GM19099 (cell line): Measurements from ENCODE around the gene ATG4D.

Source experiments
- POLR2A ChIP-seq: IDR thresholded peaks from 3 replicates; pipeline ENCODE4 v1.6.1; 2011; ENCODE audit warnings: low read depth; ENCODE audit not compliant: insufficient read length; ENCODE audit errors: extremely low read depth

The ATG4D gene

DNA sequence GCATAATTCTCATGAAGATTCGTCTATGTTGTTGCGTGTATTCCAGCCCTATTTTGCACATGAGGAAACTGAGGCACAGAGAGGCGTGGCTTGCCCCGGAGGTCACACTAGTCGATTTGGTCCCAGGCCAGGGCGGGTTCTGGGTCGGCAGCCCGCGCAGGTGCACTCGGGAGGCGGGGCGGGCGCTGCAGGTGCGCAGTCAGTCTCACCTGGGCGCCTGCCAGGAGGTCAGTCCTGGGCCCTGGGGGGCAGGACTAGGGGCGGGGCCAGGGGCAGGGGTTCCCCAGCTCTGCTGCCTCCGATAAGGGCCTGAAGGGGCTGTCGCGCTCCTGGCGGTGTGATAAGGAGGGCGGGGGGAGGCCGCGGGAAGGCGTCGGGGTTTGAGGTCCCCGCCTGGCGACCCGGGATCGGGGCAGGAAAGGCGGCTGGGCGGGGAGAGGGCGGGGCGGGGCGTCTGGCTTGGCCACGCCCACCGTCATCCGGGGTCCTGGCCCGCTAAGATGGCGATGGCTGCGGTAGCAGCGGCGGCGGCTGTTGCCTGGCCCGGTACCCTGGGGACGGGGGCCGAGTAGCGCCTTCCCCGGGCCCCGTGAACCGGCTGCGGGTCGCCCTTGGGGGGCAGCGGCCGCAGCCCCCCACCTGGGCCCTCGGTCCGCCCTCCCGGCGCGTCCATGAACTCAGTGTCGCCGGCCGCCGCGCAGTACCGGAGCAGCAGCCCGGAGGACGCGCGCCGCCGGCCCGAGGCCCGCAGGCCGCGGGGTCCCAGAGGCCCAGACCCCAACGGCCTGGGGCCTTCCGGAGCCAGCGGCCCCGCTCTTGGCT, at the start of gene ATG4D:
TSS of gene ATG4D (plus strand) at position 485 of the 822 bp plus-strand sequence. CDS start at position 672, 187 bp downstream.
- TF ChIP-seq POLR2A, result peak; percentile 91

DNA sequence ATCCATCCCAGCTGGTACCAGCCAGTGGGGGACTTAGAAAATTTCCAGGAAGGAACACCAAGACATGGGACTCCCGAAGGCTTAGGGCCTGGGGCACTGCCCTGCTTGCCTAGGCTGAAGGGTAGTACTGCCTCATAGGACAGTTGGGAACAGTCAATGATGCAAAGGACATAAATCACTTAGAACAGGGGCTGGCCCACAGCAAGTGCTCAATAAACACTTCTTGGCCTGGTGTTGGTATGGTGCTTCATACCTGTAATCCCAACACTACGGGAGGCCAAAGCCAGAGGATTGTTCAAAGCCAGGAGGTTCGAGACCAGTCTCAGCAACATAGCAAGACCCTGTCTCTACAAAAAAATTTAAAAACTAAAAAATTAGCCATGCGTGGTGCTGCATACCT, 46.3 kb upstream of the ATG4D start:
- TF ChIP-seq POLR2A, result no peak

DNA sequence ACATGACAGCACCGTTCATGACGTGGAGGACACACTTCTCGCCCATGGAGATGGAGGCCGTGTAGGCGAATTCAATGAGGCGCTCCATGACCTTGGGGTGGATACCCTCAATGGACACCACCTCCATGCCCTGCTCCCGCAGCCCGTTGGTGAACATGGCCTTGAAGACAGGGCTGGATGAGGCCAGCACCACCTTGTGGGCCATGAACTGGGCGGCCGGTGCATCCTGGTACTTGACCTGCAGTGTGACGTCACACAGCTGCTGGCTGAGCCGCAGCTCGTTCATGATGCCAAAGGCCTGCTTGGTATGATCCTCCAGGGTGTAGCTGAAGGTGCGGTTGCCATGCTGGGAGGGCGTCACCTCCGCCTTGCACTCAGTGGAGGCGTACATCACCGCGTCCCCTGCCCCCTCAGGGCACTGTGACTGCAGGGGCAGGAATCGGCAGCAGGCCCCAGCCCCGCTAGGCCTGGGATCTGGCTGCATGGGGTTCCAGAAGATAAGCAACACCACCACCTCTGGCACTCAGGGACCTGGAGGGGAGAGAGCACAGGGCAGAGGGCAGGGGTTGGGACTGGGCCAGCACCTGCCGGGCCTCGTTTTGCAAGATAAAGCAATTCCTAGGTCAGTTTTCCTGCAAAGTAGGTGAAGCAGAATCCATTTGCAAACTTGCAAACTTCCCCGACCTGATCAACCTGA, 44.0 kb upstream of the ATG4D start:
- TF ChIP-seq POLR2A, result no peak

DNA sequence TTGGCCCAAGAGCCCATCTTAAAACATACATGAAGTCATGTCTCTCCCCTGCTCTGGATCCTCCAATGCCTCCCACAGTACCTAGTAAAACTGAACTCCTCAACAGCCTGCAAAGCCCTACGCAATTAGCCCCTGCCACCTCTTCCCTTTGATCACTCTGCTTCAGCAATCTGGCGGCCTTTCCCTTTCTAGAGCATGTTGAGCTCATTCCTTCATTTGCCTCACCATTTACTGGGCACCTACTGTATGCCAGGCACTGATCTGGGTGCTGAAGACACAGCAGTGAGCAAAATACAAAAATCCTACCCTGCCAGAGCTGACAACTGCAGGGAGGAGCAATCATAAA, 43.5 kb upstream of the ATG4D start:
- no peak for TF ChIP-seq POLR2A

DNA sequence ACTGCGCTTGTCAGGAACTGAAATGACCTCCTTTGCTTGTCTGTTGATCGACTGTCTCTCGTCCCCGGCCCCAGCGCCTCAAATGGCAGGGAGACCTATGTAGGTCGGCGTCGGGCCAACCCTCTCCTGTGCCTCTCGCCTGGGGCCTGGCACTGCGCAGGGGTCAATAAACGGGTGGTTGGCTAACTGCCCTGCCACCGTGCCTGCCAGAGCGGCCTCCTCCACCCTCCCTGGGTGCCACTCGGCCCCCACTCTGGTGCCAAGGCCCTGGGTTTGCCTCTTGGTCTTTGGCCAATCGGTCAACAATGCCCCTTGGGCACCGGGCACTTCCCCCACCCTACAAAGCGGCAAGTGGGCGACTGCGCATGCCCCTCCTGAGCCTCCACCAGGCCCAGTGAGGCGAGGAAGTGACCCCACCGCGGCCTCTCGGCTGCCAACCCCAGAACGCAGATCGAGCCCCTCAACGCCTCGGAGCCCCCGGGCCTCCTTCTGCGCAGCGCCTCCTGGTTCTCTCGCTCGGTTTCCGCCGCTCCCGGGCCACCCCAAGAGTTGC, 41.7 kb upstream of the ATG4D start:
- no peak for TF ChIP-seq POLR2A

DNA sequence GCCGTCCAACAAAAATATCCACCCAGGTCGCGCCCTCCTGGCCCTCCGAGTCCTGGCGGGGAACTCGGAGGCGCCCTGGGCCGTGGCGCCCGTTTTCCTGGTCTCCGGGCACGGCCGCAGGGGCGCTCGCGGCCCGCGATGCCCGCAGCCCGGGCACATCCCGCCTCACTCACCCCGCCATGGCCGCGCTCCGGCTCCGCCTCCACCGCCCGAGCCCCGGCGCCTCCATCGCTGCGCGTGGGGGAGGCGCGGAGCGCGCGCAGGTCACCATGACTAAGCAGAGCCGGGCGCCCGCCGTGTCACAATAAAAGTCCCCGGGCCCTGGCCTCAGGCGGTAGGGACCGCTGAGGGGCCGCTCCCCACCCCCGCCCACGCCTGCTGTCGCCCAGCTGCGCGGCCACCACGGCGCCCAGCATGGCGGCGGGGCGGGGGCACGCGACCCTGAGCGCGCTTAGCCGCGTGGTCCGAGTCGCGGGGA, 41.1 kb upstream of the ATG4D start:
- TF ChIP-seq POLR2A, result peak; percentile 94

DNA sequence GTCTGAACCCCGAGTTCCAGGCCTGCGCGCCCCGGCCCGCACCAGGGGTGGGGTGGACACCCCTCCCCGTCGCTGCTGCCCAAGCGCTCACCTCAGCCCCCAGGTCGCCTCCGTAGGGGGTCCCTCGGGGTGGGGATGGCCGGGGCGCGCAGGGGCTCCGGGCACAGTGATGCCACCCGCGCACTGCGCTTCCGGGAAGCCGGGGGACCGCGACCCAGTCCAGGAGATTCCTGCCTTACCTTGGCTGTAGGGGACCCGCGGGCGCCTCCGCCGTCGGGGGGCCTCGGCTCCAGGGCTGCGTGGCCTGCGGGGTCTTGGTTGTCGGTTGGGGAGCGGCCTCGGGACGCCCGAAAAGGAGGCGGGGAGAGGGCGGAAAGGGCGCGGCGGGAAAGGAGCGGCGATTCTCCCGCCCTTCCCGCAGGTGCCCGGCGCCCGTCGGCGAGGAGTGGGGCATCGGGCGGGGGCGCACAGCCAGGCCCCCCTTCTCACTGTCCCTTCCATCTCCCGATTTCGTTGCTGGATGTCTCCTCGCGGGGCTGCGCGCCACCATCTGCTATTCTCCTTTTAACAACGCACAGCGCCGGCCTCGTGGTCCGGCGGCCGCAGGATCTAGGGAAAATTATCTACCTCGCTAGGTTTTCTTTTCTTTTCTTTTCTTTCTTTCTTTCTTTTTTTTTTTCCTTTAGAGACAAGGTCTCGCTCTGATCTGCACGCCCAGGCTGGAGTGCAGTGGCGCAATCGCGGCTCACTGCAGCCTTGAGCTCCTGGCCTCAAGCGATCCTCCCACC, 40.5 kb upstream of the ATG4D start, which contains the start of gene KEAP1:
TSS of gene KEAP1 (minus strand) at position 355 of the 788 bp plus-strand sequence. CDS start 3,323 bp downstream, outside the sequence.
- no peak for TF ChIP-seq POLR2A

DNA sequence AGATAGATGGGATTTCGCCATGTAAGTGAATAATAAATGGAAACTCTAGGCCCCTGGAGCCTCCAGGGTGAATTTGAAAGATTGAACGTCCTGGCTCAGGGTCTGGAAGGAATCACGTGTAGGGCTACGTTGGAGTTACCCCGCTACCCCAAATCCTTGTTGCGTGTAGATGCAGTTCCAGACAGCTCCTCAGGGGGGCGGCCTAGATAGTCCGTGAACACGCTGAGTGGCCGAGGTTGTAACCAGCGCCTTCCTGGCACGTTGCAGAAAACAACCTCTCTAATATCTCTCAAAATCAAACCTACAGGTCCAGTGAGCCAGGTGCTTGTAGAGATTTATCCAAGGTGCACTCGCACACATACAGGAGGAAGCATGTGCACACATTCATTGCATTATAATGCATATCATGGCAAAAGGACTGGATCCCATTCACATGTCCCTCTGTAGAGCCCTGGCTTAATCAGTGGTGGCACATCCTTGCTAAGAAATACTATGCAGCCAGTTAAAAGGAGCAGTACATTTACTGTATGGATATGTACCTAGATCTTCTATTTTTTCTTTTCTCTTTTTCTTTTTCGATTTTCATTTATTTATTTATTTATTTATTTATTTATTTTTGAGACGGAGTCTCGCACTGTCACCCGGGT, 38.0 kb upstream of the ATG4D start:
- no peak for TF ChIP-seq POLR2A

DNA sequence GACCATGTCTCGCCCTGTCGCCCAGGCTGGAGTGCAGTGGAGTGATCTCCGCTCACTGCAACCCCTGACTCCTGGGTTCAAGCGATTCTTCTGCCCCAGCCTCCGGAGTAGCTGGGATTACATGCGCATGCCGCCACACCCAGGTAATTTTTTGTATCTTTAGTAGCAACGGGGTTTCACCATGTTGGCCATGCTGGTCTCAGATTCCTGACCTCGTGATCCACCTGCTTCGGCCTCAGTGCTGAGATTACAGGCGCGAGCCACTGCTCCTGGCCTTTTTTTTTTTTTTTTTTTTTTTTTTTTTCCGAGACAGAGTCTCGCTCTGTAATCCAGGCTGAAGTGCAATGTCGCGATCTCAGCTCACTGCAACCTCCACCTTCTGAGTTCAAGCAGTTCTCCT, 35.7 kb upstream of the ATG4D start:
- TF ChIP-seq POLR2A, result no peak

DNA sequence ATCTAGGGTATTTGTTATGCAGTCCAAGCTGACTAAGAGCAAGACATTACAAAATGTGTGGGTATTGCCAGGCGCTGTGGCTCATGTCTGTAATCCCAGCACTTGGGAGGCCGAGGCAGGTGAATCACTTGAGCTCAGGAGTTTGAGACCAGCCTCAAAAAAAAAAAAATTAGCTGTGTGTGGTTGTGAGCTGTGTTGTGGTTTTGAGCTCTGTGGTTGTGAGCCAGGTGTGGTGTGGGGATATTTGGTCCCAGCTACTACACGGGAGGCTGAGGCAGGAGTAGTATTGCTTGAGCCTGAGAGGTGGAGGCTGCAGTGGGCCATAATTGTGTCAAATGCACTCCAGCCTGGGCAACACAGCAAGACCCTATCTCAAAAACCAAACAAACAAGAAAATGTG, 35.0 kb upstream of the ATG4D start:
- TF ChIP-seq POLR2A, result no peak

DNA sequence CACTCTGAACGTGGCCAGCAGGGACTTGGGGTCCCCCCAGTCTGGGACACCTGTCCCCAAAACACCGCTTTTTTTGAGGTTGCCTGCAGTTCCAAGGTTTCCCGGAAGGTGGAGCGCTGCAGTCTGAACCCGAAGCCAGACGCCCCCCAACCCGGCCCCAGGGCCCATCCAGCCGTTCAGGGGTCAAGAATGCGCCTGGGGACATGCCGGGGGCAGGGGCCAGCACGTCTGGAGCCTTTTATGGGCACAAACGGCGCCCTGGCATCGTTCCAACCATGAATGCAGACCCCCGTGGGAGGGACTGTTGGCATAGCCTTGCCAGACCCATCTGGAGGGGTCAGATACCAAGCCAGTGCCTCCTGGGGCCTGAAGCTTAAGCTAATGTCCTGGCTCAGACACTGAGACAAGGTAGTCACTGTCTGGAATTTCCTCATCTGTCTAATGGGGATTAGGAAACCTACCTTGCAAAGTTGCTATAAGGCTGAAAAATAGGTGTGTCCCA, 33.4 kb upstream of the ATG4D start:
- TF ChIP-seq POLR2A, result no peak

DNA sequence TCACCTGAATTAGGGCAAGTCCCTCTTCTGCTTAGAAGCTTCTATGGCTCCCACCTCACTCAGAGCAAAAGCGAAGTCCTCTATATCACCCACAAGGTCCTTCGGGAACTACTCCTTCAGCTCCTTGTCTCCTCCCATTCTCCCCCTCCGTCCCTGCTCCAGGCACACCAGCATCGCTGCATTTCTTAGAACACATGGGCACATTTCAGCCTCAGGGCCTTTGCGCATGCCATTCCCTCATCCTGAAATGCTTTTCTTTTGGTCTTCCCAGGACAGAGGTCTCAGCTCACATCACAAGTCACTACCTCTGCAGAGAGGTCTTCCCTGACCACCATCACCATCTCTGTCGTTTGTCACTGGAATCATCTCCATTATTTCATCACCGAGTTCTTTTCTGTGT, 30.5 kb upstream of the ATG4D start:
- no peak for TF ChIP-seq POLR2A

DNA sequence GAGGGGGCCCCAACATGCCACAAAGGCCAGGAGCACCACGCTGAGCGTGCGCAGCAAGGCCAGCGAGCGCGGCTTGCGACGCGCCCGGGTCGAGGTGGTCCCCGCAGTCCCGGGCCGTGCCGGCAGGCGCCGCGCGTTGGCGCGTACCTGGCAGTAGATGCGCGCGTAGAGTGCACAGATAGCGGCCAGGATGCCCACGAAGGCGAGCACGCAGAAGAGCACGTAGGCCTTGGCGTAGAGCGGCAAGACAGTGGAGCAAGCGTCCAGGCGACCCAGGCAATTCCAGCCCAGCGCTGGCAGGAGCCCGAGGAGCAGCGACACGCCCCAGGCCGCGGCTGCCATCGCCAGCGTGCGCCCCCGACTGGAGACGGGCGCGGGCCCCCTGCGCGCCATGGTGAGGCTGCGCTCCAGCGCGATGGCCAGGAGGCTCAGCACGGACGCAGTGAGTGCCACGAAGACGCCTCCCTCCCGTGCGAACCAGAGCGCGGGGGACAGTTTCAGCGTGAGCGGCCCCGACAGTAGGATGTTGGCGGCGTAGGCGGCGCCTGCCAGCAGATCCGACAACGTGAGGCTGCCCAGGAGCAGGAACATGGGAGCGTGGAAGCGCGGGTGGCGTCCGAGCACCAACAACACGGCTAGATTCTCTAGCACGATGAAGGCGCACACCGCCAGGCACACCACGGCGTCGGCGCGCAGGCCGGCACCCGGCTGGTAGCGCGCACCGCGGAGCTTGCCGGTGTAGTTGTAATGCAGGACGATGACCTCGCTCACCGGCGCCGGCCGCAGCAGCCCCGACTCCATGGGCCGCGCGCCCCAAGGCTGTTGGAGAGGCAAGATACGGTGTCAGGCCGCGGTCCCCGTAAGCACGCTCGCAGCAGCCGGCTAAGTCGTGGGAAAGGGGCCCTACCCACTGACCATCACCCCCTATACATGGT, 29.2 kb upstream of the ATG4D start:
- no peak for TF ChIP-seq POLR2A

DNA sequence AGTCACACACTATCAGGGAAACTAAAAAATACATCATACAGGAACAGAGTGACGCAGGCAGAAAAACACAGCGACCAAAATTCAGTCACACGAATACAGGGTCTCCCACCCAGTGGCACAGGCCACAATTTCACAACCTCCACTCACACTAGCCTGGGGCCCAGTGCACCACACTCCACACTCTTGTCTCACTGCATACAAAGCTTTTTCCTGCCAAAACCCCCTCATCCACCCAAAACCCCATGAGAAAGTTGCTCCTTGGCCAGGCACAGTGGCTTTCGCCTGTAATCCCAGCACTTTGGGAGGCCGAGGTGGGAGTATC, 27.7 kb upstream of the ATG4D start:
- TF ChIP-seq POLR2A, result no peak

DNA sequence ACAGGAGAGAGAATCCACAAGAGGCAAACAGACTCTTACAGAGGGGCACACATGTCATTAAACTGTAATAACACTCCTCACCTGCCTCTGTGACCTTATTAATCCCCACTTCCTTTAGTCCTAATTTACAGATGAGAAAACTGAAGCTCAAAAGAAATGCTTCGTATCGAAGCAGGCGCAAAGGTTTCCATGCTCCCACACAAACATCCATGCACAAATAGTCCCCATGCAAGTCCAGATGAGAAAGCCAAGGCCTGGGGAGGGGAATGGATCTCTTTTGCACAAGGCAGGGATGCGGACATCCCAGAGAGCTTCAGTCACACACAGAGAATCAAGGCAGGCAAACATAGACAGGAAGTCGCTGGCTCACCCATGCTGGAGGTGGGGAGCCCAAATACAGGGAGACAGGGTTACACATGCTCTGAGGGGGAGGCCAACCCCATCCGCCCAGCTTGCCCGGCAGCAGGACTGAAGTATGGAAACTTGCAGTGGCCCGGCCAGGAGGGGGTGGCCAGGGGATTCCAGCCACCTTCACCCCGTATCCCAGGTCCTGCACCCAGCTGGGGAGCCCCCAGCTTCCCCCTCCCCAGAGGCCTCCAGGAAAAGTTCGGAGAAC, 26.9 kb upstream of the ATG4D start:
- no peak for TF ChIP-seq POLR2A
